ENCODE results near the gene WDCP.

DNA sequence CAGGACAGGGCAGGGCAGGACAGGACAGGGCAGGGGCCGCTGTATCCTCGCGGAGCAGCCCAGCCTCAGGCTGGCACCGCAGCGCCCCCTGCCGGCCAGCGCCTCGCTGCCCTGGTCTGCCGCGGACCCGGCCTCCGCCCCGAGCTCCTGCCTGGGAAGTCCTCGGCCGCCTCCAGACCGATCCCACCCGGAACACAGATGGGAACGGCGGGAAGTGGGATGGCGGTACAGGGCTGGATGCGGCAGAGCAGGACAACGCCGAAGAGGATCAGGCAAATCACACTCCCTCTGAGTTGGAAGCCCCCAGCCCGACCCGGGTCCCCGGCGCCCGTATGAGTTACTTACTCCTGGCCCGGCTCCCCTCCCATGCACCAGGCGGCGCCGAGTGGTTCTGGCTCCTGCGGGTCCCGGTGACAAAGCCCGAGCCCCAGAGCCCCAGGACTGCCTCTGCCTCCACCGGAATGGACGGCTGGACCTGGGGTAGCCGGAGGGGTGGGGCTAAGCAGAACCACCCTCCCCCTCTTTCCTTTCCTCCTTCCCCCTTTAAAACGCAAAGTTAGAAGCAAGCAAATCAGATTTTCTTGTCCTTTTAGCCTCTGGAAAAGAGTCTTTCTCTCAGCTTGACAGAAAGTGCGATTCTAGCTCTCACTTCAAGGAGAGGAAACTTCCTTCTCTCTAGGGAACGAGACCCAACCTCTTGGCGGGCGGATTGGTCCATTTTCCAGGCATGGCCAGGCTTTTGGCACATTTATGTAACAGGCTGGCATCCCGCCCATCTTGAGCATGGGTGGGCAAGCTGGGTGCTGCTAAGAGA, 37.4 kb upstream of the WDCP start, which contains the start of gene TP53I3:
- TF ChIP-seq, protein P1, sequence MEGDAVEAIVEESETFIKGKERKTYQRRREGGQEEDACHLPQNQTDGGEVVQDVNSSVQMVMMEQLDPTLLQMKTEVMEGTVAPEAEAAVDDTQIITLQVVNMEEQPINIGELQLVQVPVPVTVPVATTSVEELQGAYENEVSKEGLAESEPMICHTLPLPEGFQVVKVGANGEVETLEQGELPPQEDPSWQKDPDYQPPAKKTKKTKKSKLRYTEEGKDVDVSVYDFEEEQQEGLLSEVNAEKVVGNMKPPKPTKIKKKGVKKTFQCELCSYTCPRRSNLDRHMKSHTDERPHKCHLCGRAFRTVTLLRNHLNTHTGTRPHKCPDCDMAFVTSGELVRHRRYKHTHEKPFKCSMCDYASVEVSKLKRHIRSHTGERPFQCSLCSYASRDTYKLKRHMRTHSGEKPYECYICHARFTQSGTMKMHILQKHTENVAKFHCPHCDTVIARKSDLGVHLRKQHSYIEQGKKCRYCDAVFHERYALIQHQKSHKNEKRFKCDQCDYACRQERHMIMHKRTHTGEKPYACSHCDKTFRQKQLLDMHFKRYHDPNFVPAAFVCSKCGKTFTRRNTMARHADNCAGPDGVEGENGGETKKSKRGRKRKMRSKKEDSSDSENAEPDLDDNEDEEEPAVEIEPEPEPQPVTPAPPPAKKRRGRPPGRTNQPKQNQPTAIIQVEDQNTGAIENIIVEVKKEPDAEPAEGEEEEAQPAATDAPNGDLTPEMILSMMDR (IDR thresholded peaks at IDR 0.05 in 2 of 3, conservative IDR thresholded peaks at IDR 0.05 in 1 of 3; ENCODE audit: control insufficient read depth in 2 of 3, extremely low read depth in 1 of 3, insufficient read depth in 1 of 3, low read depth in 3 of 3, low read length in 3 of 3): peak; percentile 84 to 89 (median 86)
- TF ChIP-seq RCOR1 (conservative IDR thresholded peaks at IDR 0.05; ENCODE audit: low read depth, low read length) (no peak), SRF (IDR thresholded peaks at IDR 0.05; ENCODE audit: low read depth in 2 of 2, low read length in 2 of 2) (no peak), MTA3 (IDR thresholded peaks at IDR 0.05; ENCODE audit: borderline replicate concordance, low read length) (no peak), NFIC (IDR thresholded peaks at IDR 0.05; ENCODE audit: low read depth, low read length) (no peak), FOXK2 (IDR thresholded peaks at IDR 0.05) (no peak), SP1 (IDR thresholded peaks at IDR 0.05; ENCODE audit: low read depth, low read length) (no peak), NFYB (IDR thresholded peaks at IDR 0.05; ENCODE audit: insufficient read depth, low read depth, low read length) (no peak), YY1 (IDR thresholded peaks at IDR 0.05; ENCODE audit: low read depth, low read length) (no peak; the same call in 1 of the 2 replicates), POLR2A (IDR thresholded peaks at IDR 0.05; ENCODE audit: low read depth, low read length) (no peak), JUNB (IDR thresholded peaks at IDR 0.05) (no peak)
- TF ChIP-seq, protein P2, sequence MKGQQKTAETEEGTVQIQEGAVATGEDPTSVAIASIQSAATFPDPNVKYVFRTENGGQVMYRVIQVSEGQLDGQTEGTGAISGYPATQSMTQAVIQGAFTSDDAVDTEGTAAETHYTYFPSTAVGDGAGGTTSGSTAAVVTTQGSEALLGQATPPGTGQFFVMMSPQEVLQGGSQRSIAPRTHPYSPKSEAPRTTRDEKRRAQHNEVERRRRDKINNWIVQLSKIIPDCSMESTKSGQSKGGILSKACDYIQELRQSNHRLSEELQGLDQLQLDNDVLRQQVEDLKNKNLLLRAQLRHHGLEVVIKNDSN (IDR thresholded peaks at IDR 0.05; ENCODE audit: borderline replicate concordance, extremely low read length, insufficient read depth, low read depth, low read length): no peak
- TF ChIP-seq, protein P3, sequence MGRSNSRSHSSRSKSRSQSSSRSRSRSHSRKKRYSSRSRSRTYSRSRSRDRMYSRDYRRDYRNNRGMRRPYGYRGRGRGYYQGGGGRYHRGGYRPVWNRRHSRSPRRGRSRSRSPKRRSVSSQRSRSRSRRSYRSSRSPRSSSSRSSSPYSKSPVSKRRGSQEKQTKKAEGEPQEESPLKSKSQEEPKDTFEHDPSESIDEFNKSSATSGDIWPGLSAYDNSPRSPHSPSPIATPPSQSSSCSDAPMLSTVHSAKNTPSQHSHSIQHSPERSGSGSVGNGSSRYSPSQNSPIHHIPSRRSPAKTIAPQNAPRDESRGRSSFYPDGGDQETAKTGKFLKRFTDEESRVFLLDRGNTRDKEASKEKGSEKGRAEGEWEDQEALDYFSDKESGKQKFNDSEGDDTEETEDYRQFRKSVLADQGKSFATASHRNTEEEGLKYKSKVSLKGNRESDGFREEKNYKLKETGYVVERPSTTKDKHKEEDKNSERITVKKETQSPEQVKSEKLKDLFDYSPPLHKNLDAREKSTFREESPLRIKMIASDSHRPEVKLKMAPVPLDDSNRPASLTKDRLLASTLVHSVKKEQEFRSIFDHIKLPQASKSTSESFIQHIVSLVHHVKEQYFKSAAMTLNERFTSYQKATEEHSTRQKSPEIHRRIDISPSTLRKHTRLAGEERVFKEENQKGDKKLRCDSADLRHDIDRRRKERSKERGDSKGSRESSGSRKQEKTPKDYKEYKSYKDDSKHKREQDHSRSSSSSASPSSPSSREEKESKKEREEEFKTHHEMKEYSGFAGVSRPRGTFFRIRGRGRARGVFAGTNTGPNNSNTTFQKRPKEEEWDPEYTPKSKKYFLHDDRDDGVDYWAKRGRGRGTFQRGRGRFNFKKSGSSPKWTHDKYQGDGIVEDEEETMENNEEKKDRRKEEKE (IDR thresholded peaks at IDR 0.05): no peak
- TF ChIP-seq, protein P4, sequence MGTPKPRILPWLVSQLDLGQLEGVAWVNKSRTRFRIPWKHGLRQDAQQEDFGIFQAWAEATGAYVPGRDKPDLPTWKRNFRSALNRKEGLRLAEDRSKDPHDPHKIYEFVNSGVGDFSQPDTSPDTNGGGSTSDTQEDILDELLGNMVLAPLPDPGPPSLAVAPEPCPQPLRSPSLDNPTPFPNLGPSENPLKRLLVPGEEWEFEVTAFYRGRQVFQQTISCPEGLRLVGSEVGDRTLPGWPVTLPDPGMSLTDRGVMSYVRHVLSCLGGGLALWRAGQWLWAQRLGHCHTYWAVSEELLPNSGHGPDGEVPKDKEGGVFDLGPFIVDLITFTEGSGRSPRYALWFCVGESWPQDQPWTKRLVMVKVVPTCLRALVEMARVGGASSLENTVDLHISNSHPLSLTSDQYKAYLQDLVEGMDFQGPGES (IDR thresholded peaks at IDR 0.05): no peak

Measured in GM12878 (cell line).